IMR-90 (cell line): Measurements from ENCODE around the gene STXBP4.

ENCODE experiments used
- BHLHE40 ChIP-seq: fragments of 150-350 bp; IDR thresholded peaks from 2 replicates; pipeline ENCODE4 v1.6.1; 2016; ENCODE audit warnings: mild to moderate bottlenecking, low read depth, low read length
- CHD1 ChIP-seq: IDR thresholded peaks from 2 replicates; pipeline ENCODE4 v1.6.1; 2012; ENCODE audit warnings: low read depth, low read length, improper control_type of control experiment
- CTCF ChIP-seq: conservative IDR thresholded peaks from 2 replicates; pipeline ENCODE4 v1.5.1; 2012; ENCODE audit warnings: mild to moderate bottlenecking, low read depth, low read length, improper control_type of control experiment
- FOS ChIP-seq: fragments of 150-350 bp; IDR thresholded peaks from 2 replicates; pipeline ENCODE4 v1.6.1; 2016; ENCODE audit warnings: low read depth, low read length
- MAFK ChIP-seq: IDR thresholded peaks from 2 replicates; pipeline ENCODE4 v1.6.1; 2012; ENCODE audit warnings: low read depth, low read length, improper control_type of control experiment
- MXI1 ChIP-seq: IDR thresholded peaks from 2 replicates; pipeline ENCODE4 v1.6.1; 2012; ENCODE audit warnings: low read depth, mild to moderate bottlenecking, low read length, moderate library complexity, borderline replicate concordance
- NFE2L2 ChIP-seq: fragments of 150-350 bp; IDR thresholded peaks from 2 replicates; pipeline ENCODE4 v1.6.1; 2016; ENCODE audit warnings: low read depth, mild to moderate bottlenecking, low read length
- POLR2A ChIP-seq: IDR thresholded peaks from 2 replicates; pipeline ENCODE4 v1.6.1; 2012; ENCODE audit warnings: mild to moderate bottlenecking, low read depth, low read length
- RFX5 ChIP-seq: IDR thresholded peaks from 2 replicates; pipeline ENCODE4 v1.8.0; 2012; ENCODE audit warnings: low read depth, mild to moderate bottlenecking, low read length, moderate library complexity
- SMC3 ChIP-seq: fragments of 150-350 bp; IDR thresholded peaks from 2 replicates; pipeline ENCODE4 v1.6.1; 2016; ENCODE audit warnings: low read depth, mild to moderate bottlenecking, antibody characterized with exemption, low read length, moderate library complexity

GRCh38 chr17:55133583-55133982, 165.0 kb downstream of the STXBP4 start:
- TF ChIP-seq POLR2A (no peak), FOS (no peak), CTCF (no peak), SMC3 (no peak), NFE2L2 (no peak), BHLHE40 (no peak), MXI1 (no peak), RFX5 (no peak), MAFK (no peak), CHD1 (no peak)
